Large intestine (tissue), 3 donors: Measurements from ENCODE around the gene LDB3. TPM values are rescaled to one million over a fixed set of nuclear protein-coding genes. Genes with fewer than 3 reads are reported as not detected.

Source experiments
- DNase-seq, 2 donors: peaks; one replicate each; pipeline versions ENCODE4 v3.0.0 to v3.0.0-alpha.2; 2013
- H3K27ac ChIP-seq: one replicate; pipeline ENCODE4 v1.5.1; 2013; ENCODE audit warnings: low read length
- H3K27me3 ChIP-seq: 2 replicates; pipeline ENCODE4 v1.6.1; 2013; ENCODE audit warnings: low read length; ENCODE audit not compliant: control insufficient read depth, insufficient read depth
- H3K36me3 ChIP-seq: 2 replicates; pipeline ENCODE4 v1.6.1; 2013; ENCODE audit warnings: low read length; ENCODE audit not compliant: control insufficient read depth, insufficient read depth
- H3K4me1 ChIP-seq: one replicate; pipeline ENCODE4 v1.6.1; 2013; ENCODE audit warnings: low read length; ENCODE audit not compliant: control insufficient read depth, insufficient read depth
- H3K4me3 ChIP-seq: one replicate; pipeline ENCODE4 v1.5.1; 2013; ENCODE audit warnings: low read length
- H3K9me3 ChIP-seq: one replicate; pipeline ENCODE4 v1.6.1; 2013; ENCODE audit warnings: mild to moderate bottlenecking, low read depth, low read length, moderate library complexity; ENCODE audit not compliant: control insufficient read depth
- WGBS: methylation state at CpG from one replicate; pipeline ENCODE4 v1.1.5; 2013; ENCODE audit warnings: low lambda C conversion rate; ENCODE audit not compliant: insufficient coverage; 5-methylcytosine and 5-hydroxymethylcytosine counted together
- polyA plus RNA-seq: library from polyadenylated mRNA; unstranded; fragments of 120-200 nt; gene quantifications from one replicate; pipeline ENCODE4 v1.2.1, GENCODE V29; 2013

LDB3 gene
- polyA plus RNA-seq, 1 donor = 4.0 TPM

DNA sequence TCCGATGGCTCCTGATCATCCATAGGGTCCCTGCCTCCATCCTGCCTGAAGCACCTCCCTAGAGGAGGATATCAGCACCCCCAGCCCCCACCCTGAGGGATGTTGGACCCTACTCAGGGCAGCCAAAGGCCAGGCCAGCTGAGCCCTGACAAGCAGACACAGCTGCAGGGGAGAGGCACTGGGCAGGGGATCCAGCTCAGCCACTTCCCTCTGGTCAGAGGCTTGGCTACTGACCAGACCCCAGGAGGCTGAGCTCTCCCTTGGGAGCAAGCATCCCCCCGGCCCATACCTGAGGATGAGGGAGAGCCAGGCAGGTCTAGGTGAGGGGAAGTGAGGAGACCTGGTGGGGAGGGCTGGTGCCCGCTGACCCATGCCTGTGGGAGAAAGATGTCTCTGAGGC is 6.6 kb downstream of the LDB3 start:
- H3K9me3 ChIP-seq = no peaks in the 10 kb centered on the region
- no peak for DNase-seq
- WGBS = no CpG with 5 or more reads among the region's 3 CpGs
- H3K36me3 ChIP-seq = no peaks in the 10 kb centered on the region
- H3K4me1 ChIP-seq = peaks cover 31% of the 10 kb centered on the region
- no peak overlapping the region for H3K4me3 ChIP-seq
- no peak overlapping the region for H3K27ac ChIP-seq
- no peaks in the 10 kb centered on the region for H3K27me3 ChIP-seq

DNA sequence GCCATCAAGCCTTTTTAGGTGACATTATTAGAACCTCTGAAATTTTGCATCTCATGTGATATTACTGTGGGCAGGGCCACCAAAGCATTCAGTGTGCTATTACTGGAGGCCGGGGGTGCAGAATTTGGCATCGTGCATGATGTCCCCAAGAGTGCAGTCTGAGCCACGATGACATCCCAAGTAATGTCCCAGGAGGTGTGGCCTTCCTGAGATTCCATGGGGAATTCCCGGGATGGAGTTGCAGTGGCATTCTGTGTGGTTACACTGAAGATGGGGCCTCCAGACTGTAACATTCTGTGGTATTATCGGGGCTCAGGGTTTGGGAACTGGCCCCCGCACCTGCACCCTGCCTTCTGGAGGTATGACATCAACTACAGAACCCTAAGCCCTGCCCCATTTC is 9.1 kb downstream of the LDB3 start:
- H3K27ac ChIP-seq = no peak overlapping the region
- peaks cover 19% of the 10 kb centered on the region for H3K4me1 ChIP-seq
- no peaks in the 10 kb centered on the region for H3K36me3 ChIP-seq
- no peaks in the 10 kb centered on the region for H3K27me3 ChIP-seq
- DNase-seq = no peak
- H3K9me3 ChIP-seq = no peaks in the 10 kb centered on the region
- H3K4me3 ChIP-seq = no peak overlapping the region
- no CpG with 5 or more reads among the region's 6 CpGs for WGBS

DNA sequence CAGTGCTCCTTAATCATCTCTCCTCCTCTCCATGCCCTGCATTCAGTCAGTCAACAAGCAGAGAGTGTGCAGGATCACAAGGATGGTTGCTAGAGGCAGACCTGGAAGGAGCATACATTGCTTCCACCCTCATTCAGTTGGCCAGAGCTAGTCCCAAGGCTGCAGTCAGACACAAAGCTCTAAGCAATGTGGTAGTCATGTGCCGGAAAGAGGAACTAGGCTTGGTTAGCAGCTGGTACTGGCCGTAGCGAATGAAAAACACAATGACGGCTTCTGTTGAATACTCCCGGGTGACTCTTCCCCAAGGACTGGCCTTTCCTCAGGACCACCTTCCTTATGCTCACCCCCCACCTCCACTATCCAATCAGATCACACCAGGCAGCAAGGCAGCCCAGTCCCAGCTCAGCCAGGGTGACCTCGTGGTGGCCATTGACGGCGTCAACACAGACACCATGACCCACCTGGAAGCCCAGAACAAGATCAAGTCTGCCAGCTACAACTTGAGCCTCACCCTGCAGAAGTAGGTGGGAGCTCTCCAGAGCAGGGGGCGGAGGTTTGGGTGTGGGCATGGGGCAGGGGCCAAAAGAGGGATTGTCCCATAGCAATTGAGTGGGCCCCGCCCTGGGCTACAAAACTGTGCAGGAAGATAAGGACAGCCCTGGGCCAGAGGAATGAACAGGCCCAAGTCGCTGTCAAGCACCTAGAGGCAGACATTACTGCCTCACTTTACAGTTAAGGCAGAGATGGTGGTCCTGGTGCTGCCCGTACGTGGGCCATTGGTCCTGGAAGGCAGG is 10.9 kb downstream of the LDB3 start:
- no peaks in the 10 kb centered on the region for H3K36me3 ChIP-seq
- H3K9me3 ChIP-seq = no peaks in the 10 kb centered on the region
- H3K4me3 ChIP-seq = no peak overlapping the region
- no peak for DNase-seq
- no peak overlapping the region for H3K27ac ChIP-seq
- no CpG with 5 or more reads among the region's 13 CpGs for WGBS
- peaks cover 2% of the 10 kb centered on the region for H3K4me1 ChIP-seq
- peaks cover 1% of the 10 kb centered on the region for H3K27me3 ChIP-seq

DNA sequence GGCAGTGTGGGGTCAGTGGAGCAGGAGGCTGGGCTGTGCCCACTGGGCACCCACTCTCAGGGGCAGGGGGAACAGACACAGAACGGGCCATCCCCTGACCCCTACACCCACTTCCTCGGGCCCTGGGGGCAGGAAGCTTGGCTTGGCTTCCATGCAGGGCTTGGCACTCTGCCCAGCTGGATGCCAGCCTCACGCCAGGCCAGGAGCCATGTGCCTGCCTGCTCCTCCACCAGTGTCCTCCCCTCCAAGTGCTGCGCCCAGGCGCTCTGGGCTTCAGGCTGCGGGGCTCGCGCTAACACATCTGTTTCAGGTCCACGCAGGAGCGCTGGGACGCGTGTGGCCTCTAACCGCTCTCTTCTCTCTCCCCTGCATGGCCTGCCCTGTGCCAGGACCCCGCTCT is 12.7 kb downstream of the LDB3 start:
- no peaks in the 10 kb centered on the region for H3K36me3 ChIP-seq
- H3K27me3 ChIP-seq = peaks cover 4% of the 10 kb centered on the region
- no peak overlapping the region for H3K27ac ChIP-seq
- H3K4me1 ChIP-seq = no peaks in the 10 kb centered on the region
- WGBS = no CpG with 5 or more reads among the region's 14 CpGs
- no peak for DNase-seq
- H3K9me3 ChIP-seq = no peaks in the 10 kb centered on the region
- no peak overlapping the region for H3K4me3 ChIP-seq

DNA sequence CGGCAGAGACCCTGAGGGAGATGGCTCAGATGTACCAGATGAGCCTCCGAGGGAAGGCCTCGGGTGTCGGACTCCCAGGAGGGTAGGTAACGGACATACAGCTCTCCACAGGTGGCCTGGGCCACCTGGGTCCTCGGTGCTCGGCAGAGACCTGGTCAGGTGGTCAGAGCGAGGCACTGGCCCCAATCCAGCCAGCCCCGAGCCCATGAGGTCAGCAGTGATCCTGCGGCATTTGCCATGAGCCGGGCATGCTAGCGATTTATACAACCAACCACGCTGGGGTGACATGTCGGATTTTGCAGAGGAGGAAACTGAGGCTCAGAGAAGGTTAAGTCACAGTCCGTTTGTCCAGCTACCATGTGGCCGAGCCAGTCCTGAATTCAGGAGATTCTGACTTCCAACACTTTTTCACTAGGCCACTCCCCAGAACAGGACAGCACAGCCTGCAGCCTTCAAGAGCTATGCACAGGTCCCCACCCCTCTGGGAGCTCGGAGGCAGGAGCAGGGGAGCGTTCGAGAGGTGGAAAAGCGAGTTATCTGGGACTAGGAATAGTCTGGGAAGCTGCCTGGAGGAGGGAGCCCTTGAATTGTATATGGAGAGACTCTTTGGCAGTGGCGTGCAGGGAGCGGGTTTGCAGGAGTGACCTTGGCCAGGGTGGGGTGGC is 13.5 kb downstream of the LDB3 start:
- no peak overlapping the region for H3K27ac ChIP-seq
- no peaks in the 10 kb centered on the region for H3K36me3 ChIP-seq
- H3K4me3 ChIP-seq = no peak overlapping the region
- no peak for DNase-seq
- H3K4me1 ChIP-seq = no peaks in the 10 kb centered on the region
- H3K27me3 ChIP-seq = peaks cover 4% of the 10 kb centered on the region
- no peaks in the 10 kb centered on the region for H3K9me3 ChIP-seq
- no CpG with 5 or more reads among the region's 22 CpGs for WGBS

DNA sequence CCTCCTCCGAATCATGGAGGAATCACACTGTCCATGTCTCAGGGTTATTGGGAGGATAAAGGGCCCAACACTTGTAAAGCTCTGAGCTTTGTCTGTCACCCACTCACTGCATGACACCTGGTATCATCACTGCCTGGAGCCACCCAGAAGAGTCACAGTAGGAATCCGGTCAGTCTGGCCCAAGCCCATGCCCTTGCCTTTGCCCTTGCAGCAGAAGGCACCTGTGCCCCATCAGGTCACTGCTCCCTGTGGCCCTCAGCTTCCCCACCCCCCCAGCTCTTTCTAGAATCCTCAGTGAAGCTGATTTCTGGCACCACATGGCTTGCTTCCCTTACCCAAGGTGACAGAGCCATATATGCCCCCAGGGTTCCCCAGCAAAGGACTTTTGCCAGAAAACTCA is 14.4 kb downstream of the LDB3 start:
- no CpG with 5 or more reads among the region's 2 CpGs for WGBS
- no peak for DNase-seq
- Histone ChIP-seq H3K27ac (no peak overlapping the region), H3K4me1 (no peaks in the 10 kb centered on the region), H3K27me3 (peaks cover 4% of the 10 kb centered on the region), H3K9me3 (no peaks in the 10 kb centered on the region), H3K36me3 (no peaks in the 10 kb centered on the region), H3K4me3 (no peak overlapping the region)

DNA sequence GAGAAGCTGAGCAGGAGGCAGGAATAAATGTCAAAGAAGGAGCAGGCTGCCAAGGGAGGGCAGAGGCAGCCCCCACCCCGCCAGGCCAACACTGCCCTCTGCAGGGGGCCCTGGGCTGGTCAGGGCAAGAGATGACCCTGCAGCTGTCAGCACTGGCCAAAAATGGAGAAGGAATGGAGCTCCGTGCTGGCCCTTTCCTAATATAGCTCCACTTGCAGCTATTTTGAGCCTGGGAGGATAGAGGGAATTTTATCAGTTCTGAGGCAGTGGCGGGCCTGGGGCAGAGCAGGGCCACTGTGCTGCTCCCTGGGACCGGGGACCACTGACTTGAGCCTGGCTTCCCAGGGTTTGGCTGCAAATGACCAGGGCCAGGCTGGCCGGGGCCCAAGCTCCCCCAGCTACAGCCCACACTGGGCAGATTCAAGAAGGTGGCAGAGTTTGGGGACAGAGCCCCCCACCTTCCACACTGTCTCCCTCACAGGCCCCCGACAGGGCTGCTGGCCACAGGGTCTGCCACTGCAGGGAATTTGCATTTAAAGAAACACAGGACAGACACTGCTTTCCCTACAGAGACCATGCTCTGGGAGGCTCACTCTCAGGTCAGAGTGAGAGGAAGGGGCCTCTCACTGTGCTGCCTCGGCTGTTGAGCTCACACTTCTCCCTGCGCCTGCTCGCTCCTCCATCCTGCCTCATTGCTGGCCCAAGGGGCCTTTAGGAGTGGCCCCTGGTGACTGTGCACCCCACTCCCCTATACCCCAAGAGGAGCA is 16.2 kb downstream of the LDB3 start:
- DNase-seq = no peak
- H3K4me3 ChIP-seq = no peak overlapping the region
- WGBS = no CpG with 5 or more reads among the region's 9 CpGs

DNA sequence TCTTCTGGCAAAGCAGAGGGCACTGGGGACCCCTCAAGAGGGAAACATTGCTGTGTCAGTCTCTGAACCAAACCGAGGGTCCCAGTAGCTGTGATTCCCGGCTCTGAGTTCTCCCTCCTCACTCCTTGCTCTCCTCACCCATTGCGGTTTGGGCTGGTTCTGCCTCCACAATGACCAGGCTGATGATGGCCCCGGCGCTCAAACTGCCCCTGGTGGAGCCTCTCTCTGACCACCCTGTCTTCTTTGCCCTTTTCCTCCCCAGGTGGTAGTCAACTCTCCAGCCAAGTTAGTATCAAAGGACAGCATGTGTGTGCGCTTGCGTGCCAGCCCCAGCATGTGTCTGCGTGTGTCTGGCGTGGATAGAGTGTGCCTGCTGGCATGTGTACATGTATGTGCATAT is 17.1 kb downstream of the LDB3 start:
- no peak for DNase-seq
- Histone ChIP-seq H3K27ac (no peak overlapping the region), H3K4me1 (no peaks in the 10 kb centered on the region), H3K4me3 (no peak overlapping the region), H3K9me3 (no peaks in the 10 kb centered on the region), H3K36me3 (no peaks in the 10 kb centered on the region), H3K27me3 (peaks cover 4% of the 10 kb centered on the region)
- no CpG with 5 or more reads among the region's 9 CpGs for WGBS

More for the DNA sequence above, 16.2 kb downstream of the LDB3 start:
- Histone ChIP-seq H3K27me3 (peaks cover 4% of the 10 kb centered on the region), H3K9me3 (no peaks in the 10 kb centered on the region), H3K36me3 (no peaks in the 10 kb centered on the region), H3K27ac (no peak overlapping the region), H3K4me1 (no peaks in the 10 kb centered on the region)

DNA sequence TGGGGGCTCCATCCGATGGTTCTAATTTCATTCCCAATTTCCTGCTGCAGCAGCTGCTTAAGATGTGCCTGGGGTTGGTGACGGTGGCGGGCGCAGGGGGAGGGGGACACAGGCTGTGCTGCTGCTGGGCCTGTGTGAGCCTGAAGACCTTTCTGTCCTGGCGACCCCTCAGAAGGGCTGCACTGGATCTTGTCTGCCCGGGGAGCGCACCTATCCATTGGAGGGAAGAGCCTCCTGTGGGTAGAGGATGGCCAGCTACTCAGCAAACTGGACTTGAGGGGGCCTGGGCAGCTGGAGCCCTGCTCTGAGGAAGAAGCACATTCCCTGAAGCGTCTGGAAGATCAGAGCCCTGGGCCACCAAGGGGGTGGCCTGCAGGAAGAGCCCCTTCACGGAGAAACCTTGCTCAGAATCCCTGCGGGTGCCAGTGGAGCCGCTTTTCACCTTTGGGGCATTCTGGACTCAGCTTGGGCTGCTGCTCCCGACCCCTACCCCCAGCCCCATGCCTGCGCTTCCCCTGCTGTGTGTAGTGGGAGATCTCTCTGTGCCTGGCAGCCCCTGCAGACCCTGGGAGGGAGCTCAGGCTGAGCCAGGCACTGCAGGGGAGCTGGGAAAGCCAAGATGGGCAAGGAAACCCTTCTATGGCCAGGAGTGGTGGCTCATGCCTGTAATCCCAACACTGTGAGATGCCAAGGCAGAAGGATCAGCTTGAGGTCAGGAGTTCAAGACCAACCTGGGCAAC is 17.8 kb downstream of the LDB3 start:
- Histone ChIP-seq H3K4me3 (no peak overlapping the region), H3K4me1 (no peaks in the 10 kb centered on the region), H3K36me3 (no peaks in the 10 kb centered on the region), H3K27me3 (peaks cover 4% of the 10 kb centered on the region), H3K27ac (no peak overlapping the region), H3K9me3 (no peaks in the 10 kb centered on the region)
- no peak for DNase-seq
- WGBS = no CpG with 5 or more reads among the region's 13 CpGs

DNA sequence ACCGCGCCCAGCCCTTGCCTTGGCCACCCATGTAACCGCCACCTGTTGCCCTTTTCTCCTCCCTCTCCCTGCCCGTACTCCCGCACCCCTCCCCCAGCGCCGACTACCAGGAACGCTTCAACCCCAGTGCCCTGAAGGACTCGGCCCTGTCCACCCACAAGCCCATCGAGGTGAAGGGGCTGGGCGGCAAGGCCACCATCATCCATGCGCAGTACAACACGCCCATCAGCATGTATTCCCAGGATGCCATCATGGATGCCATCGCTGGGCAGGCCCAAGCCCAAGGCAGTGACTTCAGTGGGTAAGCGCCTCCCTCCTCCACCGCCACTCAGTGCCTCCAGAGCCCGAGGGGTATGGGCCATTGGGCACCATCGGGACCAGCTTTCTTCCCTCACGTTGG is 18.7 kb downstream of the LDB3 start:
- peak overlapping the region; percentile 6 for H3K27ac ChIP-seq
- no CpG with 5 or more reads among the region's 19 CpGs for WGBS
- peaks cover 4% of the 10 kb centered on the region for H3K27me3 ChIP-seq
- no peaks in the 10 kb centered on the region for H3K36me3 ChIP-seq
- H3K4me3 ChIP-seq = no peak overlapping the region
- no peaks in the 10 kb centered on the region for H3K4me1 ChIP-seq
- no peak for DNase-seq
- H3K9me3 ChIP-seq = no peaks in the 10 kb centered on the region
